Measurements from ENCODE around the gene ADRA2C.

DNA sequence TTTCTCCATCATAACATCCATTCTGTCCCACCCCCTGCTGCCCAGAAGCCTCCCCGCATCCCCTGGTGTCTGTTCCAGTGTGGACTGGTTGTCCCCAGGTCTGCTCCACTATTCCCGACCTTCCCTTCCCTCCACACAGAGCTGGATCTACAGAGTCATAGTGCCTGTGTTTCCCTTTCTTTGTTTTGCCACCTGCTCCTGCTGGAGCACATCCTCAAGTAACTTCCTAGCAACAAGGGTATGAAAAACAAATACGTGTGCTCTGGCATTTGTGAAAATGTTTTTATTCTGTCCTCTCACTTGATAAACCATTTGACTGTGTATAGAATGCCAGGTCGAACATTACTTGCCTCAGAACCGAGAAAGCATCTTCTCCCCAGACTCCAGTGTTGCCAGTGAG is 29.9 kb upstream of the ADRA2C start:
- TF ChIP-seq, protein P1, sequence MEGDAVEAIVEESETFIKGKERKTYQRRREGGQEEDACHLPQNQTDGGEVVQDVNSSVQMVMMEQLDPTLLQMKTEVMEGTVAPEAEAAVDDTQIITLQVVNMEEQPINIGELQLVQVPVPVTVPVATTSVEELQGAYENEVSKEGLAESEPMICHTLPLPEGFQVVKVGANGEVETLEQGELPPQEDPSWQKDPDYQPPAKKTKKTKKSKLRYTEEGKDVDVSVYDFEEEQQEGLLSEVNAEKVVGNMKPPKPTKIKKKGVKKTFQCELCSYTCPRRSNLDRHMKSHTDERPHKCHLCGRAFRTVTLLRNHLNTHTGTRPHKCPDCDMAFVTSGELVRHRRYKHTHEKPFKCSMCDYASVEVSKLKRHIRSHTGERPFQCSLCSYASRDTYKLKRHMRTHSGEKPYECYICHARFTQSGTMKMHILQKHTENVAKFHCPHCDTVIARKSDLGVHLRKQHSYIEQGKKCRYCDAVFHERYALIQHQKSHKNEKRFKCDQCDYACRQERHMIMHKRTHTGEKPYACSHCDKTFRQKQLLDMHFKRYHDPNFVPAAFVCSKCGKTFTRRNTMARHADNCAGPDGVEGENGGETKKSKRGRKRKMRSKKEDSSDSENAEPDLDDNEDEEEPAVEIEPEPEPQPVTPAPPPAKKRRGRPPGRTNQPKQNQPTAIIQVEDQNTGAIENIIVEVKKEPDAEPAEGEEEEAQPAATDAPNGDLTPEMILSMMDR (IDR thresholded peaks at IDR 0.05) = no peak
- TF ChIP-seq POLR2A (IDR thresholded peaks at IDR 0.05) (no peak), POLR2AphosphoS5 (IDR thresholded peaks at IDR 0.05) (no peak)
